Measurements from ENCODE around the gene HOMER1. TPM values are rescaled to one million over a fixed set of nuclear protein-coding genes. Genes with fewer than 3 reads are reported as not detected.

Gene HOMER1
- total and polyA plus RNA-seq, 2 of the 13 experiments (the other 11 are each of a cell fraction or from before 2014, with no cell fraction given) = 5.3 to 24.8 TPM

DNA sequence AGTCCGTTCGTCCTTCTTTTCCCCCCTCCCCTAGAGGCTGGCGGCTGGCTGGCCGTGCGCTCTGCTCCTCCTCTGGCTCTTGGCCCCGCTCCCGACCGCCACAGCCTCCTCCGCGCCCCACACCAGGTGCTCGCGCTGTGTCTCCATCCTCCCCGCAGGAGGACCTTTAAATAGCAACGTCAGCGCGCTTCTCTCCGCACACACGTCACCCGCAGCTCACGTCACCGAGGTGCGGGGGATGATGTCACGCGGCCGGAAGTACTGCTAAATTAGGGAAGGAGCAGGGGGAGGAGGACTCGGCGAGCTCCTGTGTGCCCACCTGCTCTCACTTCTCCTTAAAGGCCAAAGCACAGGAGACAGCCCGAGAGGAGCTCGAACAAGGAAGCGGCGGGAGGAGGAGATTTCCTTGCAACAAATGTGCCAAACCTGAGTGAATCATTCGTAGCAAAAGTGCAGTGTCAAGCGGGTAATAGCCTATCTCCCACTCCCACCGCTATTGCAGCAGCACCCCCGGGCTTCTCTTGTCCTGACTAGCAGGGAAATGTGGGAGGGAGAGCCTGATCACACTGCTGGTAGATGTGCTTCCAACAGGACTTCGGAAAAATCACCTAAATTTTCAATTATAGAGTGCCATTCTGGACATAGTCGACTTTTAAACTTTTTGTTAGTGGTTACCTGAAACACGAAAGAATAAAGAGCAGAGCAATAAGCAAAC, 614 bp upstream of the HOMER1 start (continued):
- TF ChIP-seq, protein P1, sequence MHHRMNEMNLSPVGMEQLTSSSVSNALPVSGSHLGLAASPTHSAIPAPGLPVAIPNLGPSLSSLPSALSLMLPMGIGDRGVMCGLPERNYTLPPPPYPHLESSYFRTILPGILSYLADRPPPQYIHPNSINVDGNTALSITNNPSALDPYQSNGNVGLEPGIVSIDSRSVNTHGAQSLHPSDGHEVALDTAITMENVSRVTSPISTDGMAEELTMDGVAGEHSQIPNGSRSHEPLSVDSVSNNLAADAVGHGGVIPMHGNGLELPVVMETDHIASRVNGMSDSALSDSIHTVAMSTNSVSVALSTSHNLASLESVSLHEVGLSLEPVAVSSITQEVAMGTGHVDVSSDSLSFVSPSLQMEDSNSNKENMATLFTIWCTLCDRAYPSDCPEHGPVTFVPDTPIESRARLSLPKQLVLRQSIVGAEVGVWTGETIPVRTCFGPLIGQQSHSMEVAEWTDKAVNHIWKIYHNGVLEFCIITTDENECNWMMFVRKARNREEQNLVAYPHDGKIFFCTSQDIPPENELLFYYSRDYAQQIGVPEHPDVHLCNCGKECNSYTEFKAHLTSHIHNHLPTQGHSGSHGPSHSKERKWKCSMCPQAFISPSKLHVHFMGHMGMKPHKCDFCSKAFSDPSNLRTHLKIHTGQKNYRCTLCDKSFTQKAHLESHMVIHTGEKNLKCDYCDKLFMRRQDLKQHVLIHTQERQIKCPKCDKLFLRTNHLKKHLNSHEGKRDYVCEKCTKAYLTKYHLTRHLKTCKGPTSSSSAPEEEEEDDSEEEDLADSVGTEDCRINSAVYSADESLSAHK (CRISPR knock-in tag; IDR thresholded peaks at IDR 0.05; ENCODE audit: borderline replicate concordance) = no peak
- TF ChIP-seq SOX6 (IDR thresholded peaks at IDR 0.05) (no peak), SOX6 (CRISPR knock-in tag; IDR thresholded peaks at IDR 0.05) (peak; percentile 54), GATAD1 (CRISPR knock-in tag; IDR thresholded peaks at IDR 0.05) (peak; percentile 76), TEAD2 (CRISPR knock-in tag; IDR thresholded peaks at IDR 0.05) (no peak), TARDBP (CRISPR knock-in tag; IDR thresholded peaks at IDR 0.05) (no peak), BCL6 (CRISPR knock-in tag; IDR thresholded peaks at IDR 0.05) (peak; percentile 54; the same call in 1 of the 2 replicates), ATM (IDR thresholded peaks at IDR 0.05; ENCODE audit: borderline replicate concordance) (no peak), ZNF546 (CRISPR knock-in tag; conservative IDR thresholded peaks at IDR 0.05) (no peak; the same call in 1 of the 2 replicates), RAD51 (IDR thresholded peaks at IDR 0.05; ENCODE audit: borderline replicate concordance) (no peak), TAF1 (CRISPR knock-in tag; IDR thresholded peaks at IDR 0.05) (peak; percentile 97)
- TF ChIP-seq, protein P2, sequence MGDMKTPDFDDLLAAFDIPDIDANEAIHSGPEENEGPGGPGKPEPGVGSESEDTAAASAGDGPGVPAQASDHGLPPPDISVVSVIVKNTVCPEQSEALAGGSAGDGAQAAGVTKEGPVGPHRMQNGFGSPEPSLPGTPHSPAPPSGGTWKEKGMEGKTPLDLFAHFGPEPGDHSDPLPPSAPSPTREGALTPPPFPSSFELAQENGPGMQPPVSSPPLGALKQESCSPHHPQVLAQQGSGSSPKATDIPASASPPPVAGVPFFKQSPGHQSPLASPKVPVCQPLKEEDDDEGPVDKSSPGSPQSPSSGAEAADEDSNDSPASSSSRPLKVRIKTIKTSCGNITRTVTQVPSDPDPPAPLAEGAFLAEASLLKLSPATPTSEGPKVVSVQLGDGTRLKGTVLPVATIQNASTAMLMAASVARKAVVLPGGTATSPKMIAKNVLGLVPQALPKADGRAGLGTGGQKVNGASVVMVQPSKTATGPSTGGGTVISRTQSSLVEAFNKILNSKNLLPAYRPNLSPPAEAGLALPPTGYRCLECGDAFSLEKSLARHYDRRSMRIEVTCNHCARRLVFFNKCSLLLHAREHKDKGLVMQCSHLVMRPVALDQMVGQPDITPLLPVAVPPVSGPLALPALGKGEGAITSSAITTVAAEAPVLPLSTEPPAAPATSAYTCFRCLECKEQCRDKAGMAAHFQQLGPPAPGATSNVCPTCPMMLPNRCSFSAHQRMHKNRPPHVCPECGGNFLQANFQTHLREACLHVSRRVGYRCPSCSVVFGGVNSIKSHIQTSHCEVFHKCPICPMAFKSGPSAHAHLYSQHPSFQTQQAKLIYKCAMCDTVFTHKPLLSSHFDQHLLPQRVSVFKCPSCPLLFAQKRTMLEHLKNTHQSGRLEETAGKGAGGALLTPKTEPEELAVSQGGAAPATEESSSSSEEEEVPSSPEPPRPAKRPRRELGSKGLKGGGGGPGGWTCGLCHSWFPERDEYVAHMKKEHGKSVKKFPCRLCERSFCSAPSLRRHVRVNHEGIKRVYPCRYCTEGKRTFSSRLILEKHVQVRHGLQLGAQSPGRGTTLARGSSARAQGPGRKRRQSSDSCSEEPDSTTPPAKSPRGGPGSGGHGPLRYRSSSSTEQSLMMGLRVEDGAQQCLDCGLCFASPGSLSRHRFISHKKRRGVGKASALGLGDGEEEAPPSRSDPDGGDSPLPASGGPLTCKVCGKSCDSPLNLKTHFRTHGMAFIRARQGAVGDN (CRISPR knock-in tag; IDR thresholded peaks at IDR 0.05) = peak; percentile 76
- TF ChIP-seq, protein P3, sequence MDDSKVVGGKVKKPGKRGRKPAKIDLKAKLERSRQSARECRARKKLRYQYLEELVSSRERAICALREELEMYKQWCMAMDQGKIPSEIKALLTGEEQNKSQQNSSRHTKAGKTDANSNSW (CRISPR knock-in tag; IDR thresholded peaks at IDR 0.05; ENCODE audit: borderline replicate concordance) = no peak
- TF ChIP-seq, protein P4, sequence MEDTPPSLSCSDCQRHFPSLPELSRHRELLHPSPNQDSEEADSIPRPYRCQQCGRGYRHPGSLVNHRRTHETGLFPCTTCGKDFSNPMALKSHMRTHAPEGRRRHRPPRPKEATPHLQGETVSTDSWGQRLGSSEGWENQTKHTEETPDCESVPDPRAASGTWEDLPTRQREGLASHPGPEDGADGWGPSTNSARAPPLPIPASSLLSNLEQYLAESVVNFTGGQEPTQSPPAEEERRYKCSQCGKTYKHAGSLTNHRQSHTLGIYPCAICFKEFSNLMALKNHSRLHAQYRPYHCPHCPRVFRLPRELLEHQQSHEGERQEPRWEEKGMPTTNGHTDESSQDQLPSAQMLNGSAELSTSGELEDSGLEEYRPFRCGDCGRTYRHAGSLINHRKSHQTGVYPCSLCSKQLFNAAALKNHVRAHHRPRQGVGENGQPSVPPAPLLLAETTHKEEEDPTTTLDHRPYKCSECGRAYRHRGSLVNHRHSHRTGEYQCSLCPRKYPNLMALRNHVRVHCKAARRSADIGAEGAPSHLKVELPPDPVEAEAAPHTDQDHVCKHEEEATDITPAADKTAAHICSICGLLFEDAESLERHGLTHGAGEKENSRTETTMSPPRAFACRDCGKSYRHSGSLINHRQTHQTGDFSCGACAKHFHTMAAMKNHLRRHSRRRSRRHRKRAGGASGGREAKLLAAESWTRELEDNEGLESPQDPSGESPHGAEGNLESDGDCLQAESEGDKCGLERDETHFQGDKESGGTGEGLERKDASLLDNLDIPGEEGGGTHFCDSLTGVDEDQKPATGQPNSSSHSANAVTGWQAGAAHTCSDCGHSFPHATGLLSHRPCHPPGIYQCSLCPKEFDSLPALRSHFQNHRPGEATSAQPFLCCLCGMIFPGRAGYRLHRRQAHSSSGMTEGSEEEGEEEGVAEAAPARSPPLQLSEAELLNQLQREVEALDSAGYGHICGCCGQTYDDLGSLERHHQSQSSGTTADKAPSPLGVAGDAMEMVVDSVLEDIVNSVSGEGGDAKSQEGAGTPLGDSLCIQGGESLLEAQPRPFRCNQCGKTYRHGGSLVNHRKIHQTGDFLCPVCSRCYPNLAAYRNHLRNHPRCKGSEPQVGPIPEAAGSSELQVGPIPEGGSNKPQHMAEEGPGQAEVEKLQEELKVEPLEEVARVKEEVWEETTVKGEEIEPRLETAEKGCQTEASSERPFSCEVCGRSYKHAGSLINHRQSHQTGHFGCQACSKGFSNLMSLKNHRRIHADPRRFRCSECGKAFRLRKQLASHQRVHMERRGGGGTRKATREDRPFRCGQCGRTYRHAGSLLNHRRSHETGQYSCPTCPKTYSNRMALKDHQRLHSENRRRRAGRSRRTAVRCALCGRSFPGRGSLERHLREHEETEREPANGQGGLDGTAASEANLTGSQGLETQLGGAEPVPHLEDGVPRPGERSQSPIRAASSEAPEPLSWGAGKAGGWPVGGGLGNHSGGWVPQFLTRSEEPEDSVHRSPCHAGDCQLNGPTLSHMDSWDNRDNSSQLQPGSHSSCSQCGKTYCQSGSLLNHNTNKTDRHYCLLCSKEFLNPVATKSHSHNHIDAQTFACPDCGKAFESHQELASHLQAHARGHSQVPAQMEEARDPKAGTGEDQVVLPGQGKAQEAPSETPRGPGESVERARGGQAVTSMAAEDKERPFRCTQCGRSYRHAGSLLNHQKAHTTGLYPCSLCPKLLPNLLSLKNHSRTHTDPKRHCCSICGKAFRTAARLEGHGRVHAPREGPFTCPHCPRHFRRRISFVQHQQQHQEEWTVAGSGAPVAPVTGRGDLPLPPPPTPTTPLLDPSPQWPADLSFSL (CRISPR knock-in tag; IDR thresholded peaks at IDR 0.05) = no peak
- TF ChIP-seq, protein P5, sequence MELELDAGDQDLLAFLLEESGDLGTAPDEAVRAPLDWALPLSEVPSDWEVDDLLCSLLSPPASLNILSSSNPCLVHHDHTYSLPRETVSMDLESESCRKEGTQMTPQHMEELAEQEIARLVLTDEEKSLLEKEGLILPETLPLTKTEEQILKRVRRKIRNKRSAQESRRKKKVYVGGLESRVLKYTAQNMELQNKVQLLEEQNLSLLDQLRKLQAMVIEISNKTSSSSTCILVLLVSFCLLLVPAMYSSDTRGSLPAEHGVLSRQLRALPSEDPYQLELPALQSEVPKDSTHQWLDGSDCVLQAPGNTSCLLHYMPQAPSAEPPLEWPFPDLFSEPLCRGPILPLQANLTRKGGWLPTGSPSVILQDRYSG (CRISPR knock-in tag; IDR thresholded peaks at IDR 0.05) = no peak
